MM.1S (cell line): ENCODE measurements around the gene MYO6.

Source experiments
- DNase-seq: peaks from one replicate; pipeline ENCODE4 v3.0.0-alpha.2; 2015
- H2AFZ ChIP-seq: fragments of 300-600 bp; sonication (generic); 2 replicates; pipeline ENCODE4 v1.6.0; 2016; ENCODE audit warnings: antibody characterized with exemption, low read length
- H3F3A ChIP-seq: fragments of 300-600 bp; sonication (generic); 2 replicates; pipeline ENCODE4 v1.6.1; 2016; ENCODE audit warnings: mild to moderate bottlenecking, antibody characterized with exemption, low read length, moderate library complexity, mixed read lengths; ENCODE audit not compliant: insufficient read depth
- H3K27ac ChIP-seq: fragments of 300-600 bp; sonication (generic); 2 replicates; pipeline ENCODE4 v1.5.1; 2016; ENCODE audit warnings: mild to moderate bottlenecking, low read length
- H3K27me3 ChIP-seq: fragments of 300-600 bp; sonication (generic); replicated peaks from 2 replicates; pipeline ENCODE4 v1.6.0; 2016; ENCODE audit warnings: low read length; ENCODE audit not compliant: insufficient read depth
- H3K36me3 ChIP-seq: fragments of 300-600 bp; sonication (generic); replicated peaks from 2 replicates; pipeline ENCODE4 v1.6.1; 2016; ENCODE audit warnings: mild to moderate bottlenecking, low read length, mixed read lengths; ENCODE audit not compliant: insufficient read depth
- H3K4me1 ChIP-seq: fragments of 300-600 bp; sonication (generic); 2 replicates; pipeline ENCODE4 v1.6.1; 2016; ENCODE audit warnings: low read length, mixed read lengths
- H3K4me2 ChIP-seq: fragments of 300-600 bp; sonication (generic); 2 replicates; pipeline ENCODE4 v1.6.0; 2016; ENCODE audit warnings: low read depth, low read length
- H3K4me3 ChIP-seq: fragments of 300-600 bp; sonication (generic); 2 replicates; pipeline ENCODE4 v1.5.1; 2016; ENCODE audit warnings: low read length, mixed read lengths
- H3K79me2 ChIP-seq: fragments of 300-600 bp; sonication (generic); 2 replicates; pipeline ENCODE4 v1.6.1; 2016; ENCODE audit warnings: mixed run types, low read length, mixed read lengths
- H3K9ac ChIP-seq: fragments of 300-600 bp; sonication (generic); 2 replicates; pipeline ENCODE4 v1.6.1; 2016; ENCODE audit warnings: low read length, mixed read lengths
- H3K9me2 ChIP-seq: fragments of 300-600 bp; sonication (generic); replicated peaks from 2 replicates; pipeline ENCODE4 v1.6.1; 2016; ENCODE audit warnings: mild to moderate bottlenecking, low read length, mixed read lengths; ENCODE audit not compliant: insufficient read depth
- H3K9me3 ChIP-seq: fragments of 300-600 bp; sonication (generic); replicated peaks from 2 replicates; pipeline ENCODE4 v1.6.1; 2016; ENCODE audit warnings: mild to moderate bottlenecking, low read length, mixed read lengths; ENCODE audit not compliant: insufficient read depth
- H4K20me1 ChIP-seq: fragments of 300-600 bp; sonication (generic); 2 replicates; pipeline ENCODE4 v1.6.1; 2016; ENCODE audit warnings: mild to moderate bottlenecking, low read length, moderate library complexity, mixed read lengths; ENCODE audit not compliant: insufficient read depth
- EZH2 ChIP-seq: fragments of 300-600 bp; sonication (generic); optimal IDR thresholded peaks from 2 replicates; pipeline ENCODE3; 2017; ENCODE audit warnings: low read depth, mild to moderate bottlenecking, antibody characterized with exemption, low read length, mixed read lengths
- EZH2phosphoT487 ChIP-seq: fragments of 300-600 bp; sonication (generic); IDR thresholded peaks from 2 replicates; pipeline ENCODE4 v1.6.1; 2018; ENCODE audit warnings: antibody characterized with exemption, low read length
- TF ChIP-seq, protein P1 (sequence below): fragments of 300-600 bp; sonication (generic); IDR thresholded peaks from 2 replicates; pipeline ENCODE4 v1.5.1; 2016; ENCODE audit warnings: antibody characterized with exemption, low read length, mixed read lengths

The MYO6 gene

GRCh38 chr6:75842732-75843131 lies 93.7 kb downstream of the MYO6 start:
- no peak for DNase-seq
- Histone ChIP-seq H3K27me3 (no peaks in the 10 kb centered on the region), H3K9me3 (no peaks in the 10 kb centered on the region), H3K4me3 (no peak overlapping the region), H3K79me2 (no peaks in the 10 kb centered on the region), H2AFZ (no peak overlapping the region), H3K9me2 (no peaks in the 10 kb centered on the region), H3K36me3 (no peaks in the 10 kb centered on the region), H4K20me1 (no peaks in the 10 kb centered on the region), H3K9ac (no peak overlapping the region), H3K27ac (no peak overlapping the region), H3K4me1 (peaks cover 14% of the 10 kb centered on the region), H3F3A (no peaks in the 10 kb centered on the region), H3K4me2 (no peak overlapping the region)
- no peak for TF ChIP-seq EZH2phosphoT487
- TF ChIP-seq EZH2, result no peak
- TF ChIP-seq, protein P1, sequence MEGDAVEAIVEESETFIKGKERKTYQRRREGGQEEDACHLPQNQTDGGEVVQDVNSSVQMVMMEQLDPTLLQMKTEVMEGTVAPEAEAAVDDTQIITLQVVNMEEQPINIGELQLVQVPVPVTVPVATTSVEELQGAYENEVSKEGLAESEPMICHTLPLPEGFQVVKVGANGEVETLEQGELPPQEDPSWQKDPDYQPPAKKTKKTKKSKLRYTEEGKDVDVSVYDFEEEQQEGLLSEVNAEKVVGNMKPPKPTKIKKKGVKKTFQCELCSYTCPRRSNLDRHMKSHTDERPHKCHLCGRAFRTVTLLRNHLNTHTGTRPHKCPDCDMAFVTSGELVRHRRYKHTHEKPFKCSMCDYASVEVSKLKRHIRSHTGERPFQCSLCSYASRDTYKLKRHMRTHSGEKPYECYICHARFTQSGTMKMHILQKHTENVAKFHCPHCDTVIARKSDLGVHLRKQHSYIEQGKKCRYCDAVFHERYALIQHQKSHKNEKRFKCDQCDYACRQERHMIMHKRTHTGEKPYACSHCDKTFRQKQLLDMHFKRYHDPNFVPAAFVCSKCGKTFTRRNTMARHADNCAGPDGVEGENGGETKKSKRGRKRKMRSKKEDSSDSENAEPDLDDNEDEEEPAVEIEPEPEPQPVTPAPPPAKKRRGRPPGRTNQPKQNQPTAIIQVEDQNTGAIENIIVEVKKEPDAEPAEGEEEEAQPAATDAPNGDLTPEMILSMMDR, result no peak

- Histone ChIP-seq H2AFZ (no peak overlapping the region), H3K4me3 (no peak overlapping the region), H3K79me2 (no peaks in the 10 kb centered on the region), H3K4me2 (no peak overlapping the region), H3K9ac (no peak overlapping the region), H3K9me2 (no peaks in the 10 kb centered on the region), H3K27me3 (no peaks in the 10 kb centered on the region), H3K36me3 (no peaks in the 10 kb centered on the region), H4K20me1 (no peaks in the 10 kb centered on the region), H3K4me1 (peaks cover 14% of the 10 kb centered on the region), H3K9me3 (no peaks in the 10 kb centered on the region), H3F3A (no peaks in the 10 kb centered on the region), H3K27ac (no peak overlapping the region)
- TF ChIP-seq EZH2 (no peak), EZH2phosphoT487 (no peak)
- TF ChIP-seq, protein P1, result no peak
- DNase-seq, result no peak
Observed at GRCh38 chr6:75843396-75843795, 94.4 kb downstream of the MYO6 start.

DNA sequence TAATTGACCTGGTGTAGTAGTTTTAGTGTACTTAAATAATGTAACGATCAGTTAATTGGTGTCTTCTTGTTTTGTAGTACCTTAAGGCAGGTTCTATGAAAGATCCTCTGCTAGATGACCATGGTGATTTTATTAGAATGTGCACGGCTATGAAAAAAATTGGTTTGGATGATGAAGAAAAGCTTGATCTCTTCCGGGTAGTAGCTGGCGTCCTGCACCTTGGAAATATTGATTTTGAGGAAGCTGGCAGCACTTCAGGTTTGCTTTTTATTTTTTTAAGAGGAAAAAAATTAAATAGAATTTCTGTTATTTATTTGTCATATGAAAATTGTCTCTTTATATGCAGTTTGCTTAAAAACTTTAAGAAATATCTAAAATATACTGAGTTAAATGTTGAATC lies 99.2 kb downstream of the MYO6 start:
- H3K27me3 ChIP-seq, result no peaks in the 10 kb centered on the region
- TF ChIP-seq EZH2 (no peak), EZH2phosphoT487 (no peak)
- TF ChIP-seq, protein P1, result no peak
- H3K9me3 ChIP-seq, result no peaks in the 10 kb centered on the region
- no peak overlapping the region for H2AFZ ChIP-seq
- H3K9me2 ChIP-seq, result no peaks in the 10 kb centered on the region
- no peak overlapping the region for H3K9ac ChIP-seq
- no peaks in the 10 kb centered on the region for H4K20me1 ChIP-seq
- H3K4me2 ChIP-seq, result no peak overlapping the region
- H3K4me3 ChIP-seq, result no peak overlapping the region
- peaks cover 8% of the 10 kb centered on the region; the same call in 1 of the 2 replicates for H3F3A ChIP-seq
- no peak for DNase-seq
- H3K27ac ChIP-seq, result no peak overlapping the region
- no peaks in the 10 kb centered on the region for H3K79me2 ChIP-seq
- H3K36me3 ChIP-seq, result no peaks in the 10 kb centered on the region
- H3K4me1 ChIP-seq, result peaks cover 12% of the 10 kb centered on the region
